ENCODE results near the gene PCNP.

DNA sequence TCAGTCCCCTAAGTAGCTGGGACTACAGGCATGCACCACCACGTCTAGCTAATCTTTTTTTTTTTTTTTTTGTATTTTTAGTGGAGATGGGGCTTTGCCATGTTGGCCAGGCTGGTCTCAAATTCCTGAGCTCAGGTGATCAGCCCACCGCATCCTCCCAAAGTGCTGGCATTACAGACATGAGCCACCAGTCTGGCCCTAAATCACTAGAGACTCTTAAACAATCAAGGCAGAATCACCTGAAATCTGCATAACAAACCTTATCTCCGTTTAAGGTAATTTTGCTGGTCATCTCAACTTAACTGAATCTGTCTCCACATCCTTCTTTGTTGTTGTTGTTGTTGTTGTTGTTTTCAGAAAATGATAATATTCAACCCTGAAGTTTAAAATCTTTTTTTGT, 17.9 kb upstream of the PCNP start:
- TF ChIP-seq, protein P1, sequence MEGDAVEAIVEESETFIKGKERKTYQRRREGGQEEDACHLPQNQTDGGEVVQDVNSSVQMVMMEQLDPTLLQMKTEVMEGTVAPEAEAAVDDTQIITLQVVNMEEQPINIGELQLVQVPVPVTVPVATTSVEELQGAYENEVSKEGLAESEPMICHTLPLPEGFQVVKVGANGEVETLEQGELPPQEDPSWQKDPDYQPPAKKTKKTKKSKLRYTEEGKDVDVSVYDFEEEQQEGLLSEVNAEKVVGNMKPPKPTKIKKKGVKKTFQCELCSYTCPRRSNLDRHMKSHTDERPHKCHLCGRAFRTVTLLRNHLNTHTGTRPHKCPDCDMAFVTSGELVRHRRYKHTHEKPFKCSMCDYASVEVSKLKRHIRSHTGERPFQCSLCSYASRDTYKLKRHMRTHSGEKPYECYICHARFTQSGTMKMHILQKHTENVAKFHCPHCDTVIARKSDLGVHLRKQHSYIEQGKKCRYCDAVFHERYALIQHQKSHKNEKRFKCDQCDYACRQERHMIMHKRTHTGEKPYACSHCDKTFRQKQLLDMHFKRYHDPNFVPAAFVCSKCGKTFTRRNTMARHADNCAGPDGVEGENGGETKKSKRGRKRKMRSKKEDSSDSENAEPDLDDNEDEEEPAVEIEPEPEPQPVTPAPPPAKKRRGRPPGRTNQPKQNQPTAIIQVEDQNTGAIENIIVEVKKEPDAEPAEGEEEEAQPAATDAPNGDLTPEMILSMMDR (IDR thresholded peaks at IDR 0.05; ENCODE audit: low read depth, low read length, poor library complexity, severe bottlenecking), result no peak
- TF ChIP-seq EZH2phosphoT487 (IDR thresholded peaks at IDR 0.05; ENCODE audit: borderline replicate concordance, low read length), result no peak

Data from DOHH2 (cell line).